Renal cortex interstitium (tissue), 11 donors: ENCODE results near the gene AIFM3. TPM values are rescaled to one million over a fixed set of nuclear protein-coding genes. Genes with fewer than 3 reads are reported as not detected.
"Not testable (repeated sequence)": the region's sequence is repeated elsewhere in the genome, so short reads cannot be mapped to it uniquely, and the experiment has no call there.

Source experiments
- DNase-seq, 11 donors: peaks; one replicate each; pipeline ENCODE4 v3.0.0-alpha.2; 2013; ENCODE audit warnings: low read depth in 9 of 11, low spot score in 4 of 11; ENCODE audit errors: extremely low read depth in 1 of 11
- polyA plus RNA-seq, 3 donors: library from polyadenylated mRNA; unstranded; fragments of 120-200 nt; gene quantifications; one replicate each; pipeline ENCODE4 v1.2.1, GENCODE V29; 2013; ENCODE audit not compliant: insufficient read length in 3 of 3

Gene AIFM3
- polyA plus RNA-seq, 3 donors: 0.47 to 1.5 (median 0.96) TPM

- DNase-seq: no peak
Measured at GRCh38 chr22:20968281-20968977, 1.4 kb downstream of the AIFM3 start.

DNA sequence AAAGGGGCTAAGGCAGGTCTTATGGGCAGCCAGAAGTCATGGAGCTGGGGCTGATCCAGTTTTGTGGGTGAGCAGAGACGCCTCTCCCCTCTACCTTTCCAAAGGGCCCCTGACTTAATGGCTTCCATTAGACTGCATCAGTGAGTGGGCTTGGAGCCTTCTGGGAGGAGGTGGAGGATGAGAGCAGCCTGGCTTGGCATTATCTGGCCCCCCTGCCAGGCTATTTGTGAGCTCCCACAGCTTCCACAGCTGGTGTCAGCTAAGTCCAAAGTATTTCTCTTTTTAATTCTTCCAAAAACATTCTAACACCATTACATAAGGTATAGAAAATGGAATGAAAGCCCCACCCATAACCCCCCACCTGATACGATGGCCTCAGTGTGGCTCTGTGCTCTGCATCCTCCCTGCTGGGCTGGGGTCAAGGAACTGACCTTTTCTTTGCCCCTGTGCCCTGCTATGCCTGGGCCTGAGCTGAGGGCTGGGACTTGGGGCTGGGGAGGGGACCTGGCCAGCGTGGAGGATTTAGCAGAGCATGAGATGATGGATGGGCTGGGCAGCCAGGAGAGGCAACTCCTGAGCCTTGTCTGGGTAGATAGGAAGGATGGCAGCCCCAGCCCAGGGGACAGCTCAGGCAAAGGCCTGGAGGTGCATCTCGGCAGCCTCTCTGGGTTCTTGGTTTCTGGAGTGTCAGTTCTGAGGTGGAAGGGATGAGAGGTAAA, 4.0 kb downstream of the AIFM3 start:
- no peak for DNase-seq

DNA sequence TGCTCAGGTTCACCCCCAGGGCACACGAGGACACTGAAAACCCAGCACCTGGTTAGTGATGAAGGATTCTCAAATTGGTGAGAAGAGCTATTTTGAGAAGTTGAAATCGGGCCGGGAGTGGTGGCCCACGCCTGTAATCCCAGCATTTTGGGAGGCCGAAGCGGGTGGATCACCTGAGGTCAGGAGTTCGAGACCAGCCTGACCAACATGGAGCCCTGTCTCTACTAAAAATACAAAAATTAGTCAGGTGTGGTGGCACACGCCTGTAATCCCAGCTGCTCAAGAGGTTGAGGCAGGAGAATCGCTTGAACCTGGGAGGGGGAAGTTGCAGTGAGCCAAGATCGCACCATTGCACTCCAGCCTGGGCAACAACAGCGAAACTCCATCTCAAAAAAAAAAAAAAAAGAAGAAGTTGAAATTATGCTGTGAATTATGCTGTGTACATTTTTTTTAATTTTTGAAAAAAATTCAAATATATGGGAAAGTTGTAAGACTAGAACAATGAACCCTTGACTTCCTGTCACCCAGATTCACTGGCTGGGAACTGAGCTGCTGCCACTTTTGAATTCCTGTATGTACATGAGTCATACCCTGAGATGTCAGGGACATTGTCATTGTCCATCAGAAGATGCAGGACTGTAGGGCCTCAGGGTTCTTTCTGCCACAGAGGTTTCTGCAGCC, 5.1 kb downstream of the AIFM3 start:
- DNase-seq: not testable (repeated sequence)

GRCh38 chr22:20972933-20973577, 6.0 kb downstream of the AIFM3 start:
- DNase-seq: no peak

DNA sequence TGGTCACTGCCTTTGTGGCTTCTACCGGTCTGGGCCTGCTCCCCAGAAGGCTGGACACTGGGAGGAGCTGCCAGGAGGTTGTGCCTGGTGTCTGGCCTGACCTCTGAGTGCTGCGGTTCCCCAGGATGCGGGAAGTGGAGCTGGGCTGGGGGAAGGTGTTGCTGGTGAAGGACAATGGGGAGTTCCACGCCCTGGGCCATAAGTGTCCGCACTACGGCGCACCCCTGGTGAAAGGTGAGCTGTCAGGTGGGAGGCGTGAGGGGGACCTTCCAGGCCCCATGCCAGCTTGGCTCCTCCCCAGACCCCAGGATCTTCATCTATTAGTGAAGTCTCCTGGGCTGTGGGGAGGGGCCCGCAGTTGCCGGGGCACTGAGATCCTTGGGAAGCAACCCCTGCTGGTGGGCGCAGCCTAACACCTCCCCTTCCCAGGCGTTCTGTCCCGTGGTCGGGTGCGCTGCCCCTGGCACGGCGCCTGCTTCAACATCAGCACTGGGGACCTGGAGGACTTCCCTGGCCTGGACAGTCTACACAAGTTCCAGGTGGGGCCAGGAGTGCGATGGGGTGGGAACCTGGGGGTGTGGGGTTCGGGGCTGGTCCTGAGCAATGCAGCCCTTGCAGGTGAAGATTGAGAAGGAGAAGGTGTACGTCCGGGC, 6.7 kb downstream of the AIFM3 start:
- no peak for DNase-seq

DNA sequence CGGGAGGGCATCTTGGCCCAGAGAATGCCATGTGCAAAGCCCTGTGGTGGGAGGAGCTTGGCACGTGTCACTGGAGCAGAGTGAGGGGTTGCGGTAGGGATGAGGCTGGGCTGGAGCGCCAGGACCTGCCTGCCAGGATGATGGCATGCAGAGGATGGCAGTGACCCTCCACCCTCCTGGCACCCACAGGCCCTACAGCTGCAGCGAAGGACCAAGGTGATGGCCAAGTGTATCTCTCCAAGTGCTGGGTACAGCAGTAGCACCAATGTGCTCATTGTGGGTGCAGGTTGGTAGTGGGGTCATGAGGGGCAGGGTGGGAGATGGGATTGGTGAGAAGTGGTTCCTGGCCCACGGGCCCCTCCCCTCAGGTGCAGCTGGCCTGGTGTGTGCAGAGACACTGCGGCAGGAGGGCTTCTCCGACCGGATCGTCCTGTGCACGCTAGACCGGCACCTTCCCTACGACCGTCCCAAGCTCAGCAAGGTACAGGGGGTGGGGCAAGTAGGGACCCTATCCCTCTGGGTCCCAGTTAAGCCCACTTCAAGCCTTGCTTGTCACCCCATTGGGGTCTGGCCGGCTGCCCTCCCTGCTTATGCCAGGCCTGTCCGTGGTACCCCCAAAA, 7.4 kb downstream of the AIFM3 start:
- no peak for DNase-seq

DNA sequence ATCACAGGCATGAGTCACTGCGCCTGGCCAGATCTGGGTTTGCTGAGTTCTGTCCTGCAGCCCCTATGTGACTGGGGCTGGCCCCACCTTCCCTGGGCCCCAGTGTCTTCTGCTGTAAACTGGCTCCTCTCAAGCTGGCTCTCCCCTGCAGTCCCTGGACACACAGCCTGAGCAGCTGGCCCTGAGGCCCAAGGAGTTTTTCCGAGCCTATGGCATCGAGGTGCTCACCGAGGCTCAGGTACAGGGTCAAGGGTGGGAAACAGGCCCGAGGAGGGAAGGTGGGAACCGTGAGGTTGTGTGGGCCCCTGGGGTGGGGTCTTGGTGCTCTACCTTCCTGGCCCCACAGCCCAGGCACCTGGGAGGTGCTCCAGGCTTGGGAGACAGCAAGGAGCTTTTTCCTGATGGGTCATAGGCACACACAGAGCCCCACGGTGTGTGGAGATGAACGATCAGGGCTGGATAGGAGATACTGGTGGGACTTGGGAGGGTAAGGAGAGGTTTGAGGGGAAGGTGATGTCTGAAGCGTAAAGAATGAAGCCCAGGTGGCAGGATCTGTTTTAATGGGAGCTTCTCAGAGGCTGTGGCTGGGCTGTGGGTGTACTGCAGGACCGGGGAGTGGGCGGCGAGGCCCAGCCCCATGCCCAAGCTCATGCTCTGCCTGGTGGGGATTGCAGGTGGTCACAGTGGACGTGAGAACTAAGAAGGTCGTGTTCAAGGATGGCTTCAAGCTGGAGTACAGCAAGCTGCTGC, 8.7 kb downstream of the AIFM3 start:
- DNase-seq: no peak

GRCh38 chr22:20976291-20976877, 9.3 kb downstream of the AIFM3 start:
- DNase-seq: no peak

DNA sequence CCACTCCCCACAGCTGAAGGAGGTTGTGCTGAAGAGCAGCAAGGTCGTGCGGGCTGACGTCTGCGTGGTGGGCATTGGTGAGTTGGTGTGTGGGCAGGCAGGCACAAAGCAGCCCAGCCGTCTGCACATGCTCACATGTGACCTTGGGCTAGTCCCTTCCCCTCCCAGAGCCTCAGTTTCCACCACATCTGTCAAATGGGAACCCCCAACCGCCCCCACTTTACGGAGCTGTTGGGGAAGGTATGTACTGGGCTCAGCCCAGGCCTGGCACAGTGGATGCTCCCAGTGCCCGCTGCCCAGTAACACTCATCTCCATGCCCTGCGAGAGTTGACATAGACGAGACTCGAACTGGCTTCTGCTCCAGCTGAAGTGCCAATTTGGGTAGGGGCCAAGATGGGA, 10.0 kb downstream of the AIFM3 start:
- DNase-seq: no peak

DNA sequence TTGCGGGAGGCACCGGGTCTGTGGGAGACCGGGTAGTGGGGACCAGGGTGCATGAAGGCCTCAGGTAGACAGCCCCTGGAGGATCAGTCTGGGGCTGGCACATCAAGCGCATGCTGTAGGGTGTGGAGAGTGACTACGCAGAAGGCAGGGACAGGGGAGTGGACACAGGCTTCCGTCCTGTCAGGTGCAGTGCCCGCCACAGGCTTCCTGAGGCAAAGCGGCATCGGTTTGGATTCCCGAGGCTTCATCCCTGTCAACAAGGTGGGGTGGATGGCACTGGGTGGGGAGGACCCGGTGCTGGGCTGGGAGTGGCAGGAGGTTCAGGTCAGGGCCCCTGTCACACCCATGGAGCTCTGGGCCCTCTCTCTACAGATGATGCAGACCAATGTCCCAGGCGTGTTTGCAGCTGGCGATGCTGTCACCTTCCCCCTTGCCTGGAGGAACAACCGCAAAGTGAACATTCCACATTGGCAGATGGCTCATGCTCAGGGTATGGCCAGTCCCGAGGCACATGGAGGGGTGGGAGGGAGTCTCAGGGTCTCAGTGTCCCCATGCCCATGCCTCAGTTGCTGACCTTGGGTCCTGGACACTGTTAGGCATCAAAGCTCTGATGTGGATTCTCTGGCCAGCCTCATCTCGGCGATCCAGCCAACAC, 10.6 kb downstream of the AIFM3 start:
- DNase-seq: no peak

DNA sequence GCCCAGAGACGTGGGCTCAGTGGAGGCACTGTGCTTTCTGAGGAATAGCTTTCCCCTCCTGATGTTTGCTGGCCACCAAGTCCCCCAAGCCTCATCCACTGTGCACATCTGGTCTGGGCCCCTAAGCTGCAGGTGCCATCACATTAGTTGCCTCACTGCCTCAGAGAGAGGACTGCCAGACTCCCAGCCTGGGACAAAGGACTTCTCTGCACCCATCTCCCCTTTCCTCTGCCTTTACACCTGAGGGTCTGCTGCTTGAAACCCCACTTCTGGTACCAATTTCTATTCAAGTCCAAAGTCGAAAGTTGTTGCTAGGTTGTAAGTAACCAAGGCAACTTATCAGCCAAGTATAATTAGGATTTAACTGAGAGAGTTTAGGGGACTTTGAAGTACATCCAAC, 11.4 kb downstream of the AIFM3 start:
- DNase-seq: no peak

DNA sequence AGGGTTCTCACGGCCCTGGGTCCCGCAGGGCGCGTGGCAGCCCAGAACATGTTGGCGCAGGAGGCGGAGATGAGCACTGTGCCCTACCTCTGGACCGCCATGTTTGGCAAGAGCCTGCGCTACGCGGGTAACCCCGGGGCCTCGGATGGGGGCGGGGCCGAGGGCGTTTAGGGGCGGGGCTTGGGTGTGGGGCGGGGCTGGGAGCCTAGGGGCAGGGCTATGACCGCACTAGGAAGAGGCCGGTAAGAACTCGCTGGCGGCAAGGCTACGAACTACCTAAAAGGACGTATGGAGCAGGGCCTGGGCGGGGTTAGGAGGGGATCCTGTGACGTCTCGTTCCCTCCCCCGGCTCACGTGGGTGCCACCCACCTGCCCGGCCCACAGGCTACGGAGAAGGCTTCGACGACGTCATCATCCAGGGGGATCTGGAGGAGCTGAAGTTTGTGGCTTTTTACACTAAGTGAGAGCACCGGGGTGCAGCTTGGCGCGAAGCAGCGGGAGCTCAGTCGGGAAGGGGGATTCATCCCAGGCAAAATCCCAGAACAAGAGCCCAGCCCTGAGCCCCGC, 12.3 kb downstream of the AIFM3 start:
- DNase-seq: peak in 8 of 11 donors; percentile 47 to 75 (median 65)

DNA sequence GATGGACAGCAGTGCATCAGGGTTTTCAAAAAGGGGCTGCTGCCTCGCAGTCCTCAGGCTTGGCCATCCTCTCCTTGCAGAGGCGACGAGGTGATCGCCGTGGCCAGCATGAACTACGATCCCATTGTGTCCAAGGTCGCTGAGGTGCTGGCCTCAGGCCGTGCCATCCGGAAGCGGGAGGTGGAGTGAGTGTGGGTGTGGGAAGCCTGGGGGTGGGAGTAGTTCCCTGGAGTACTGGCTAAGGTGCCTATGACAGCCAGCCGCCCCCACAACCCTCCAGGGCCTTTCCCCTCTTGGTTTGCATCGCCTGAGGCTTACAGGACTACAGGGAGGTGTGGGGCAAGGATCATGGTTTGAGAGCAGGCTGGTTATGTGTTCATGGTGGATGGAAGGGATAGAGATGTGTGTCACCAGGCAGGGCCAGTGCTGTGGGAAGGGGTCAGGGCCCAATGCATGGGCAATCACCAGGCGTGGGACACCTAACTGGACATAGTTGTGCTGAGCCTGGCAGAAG, 12.9 kb downstream of the AIFM3 start:
- DNase-seq: no peak

DNA sequence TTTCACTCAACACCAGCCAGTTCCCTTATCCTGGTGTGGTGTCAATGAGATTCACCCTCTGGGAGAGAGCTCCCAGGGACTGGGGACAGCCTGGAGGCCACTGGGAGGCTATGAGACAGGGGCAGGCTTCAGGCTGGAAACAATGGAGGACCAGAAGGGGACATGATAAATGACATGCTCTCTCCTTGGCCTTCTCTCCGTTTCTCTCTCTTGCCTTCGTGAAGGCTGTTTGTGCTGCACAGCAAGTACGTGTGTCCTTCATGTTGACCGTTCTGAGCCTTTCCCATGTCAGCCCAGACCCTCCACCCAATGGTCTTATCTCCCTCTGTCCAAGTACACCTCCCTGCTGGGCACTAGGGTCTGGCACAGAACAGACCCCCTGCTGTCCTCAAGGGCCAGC, 13.5 kb downstream of the AIFM3 start:
- DNase-seq: no peak

DNA sequence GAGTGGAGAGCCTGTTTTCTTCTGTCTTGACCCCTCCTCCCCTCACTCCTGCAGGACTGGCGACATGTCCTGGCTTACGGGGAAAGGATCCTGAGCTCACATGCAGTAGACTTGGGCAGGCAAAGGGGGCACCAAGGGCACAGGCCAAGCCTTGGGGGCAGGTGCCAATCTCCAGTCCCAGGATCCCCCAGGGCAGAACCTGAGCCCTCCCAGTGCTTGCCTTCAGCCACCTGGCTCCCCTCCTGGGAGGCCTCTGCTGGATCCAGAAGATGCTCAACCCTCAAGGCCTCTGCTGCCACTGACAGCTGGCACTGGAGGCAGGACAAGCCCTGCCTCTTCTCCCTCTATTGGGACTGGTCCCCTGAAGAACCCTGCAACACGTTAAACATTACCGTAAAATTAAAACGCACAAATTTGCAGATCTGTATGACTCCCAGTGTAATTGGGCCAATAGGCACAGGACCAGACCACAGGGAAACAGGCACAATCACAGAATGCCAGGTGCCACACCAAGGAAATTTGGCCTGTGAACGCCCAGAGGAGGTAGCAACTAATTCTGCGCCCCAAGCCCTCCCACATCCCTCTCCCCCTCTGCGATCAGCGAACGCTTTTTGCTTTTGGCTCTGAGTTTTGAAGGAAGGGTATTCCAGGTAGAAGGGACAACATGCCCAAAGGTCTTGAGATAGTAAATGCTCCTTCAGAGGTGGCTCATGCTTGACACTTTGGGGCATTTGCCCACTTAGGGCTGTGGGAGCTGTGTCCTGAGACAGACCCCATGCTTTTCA, 14.1 kb downstream of the AIFM3 start:
- DNase-seq: no peak
